Measurements from ENCODE around the gene DCXR. TPM values are rescaled to one million over a fixed set of nuclear protein-coding genes. Genes with fewer than 3 reads are reported as not detected.

DCXR gene
- total and polyA plus RNA-seq, 8 donors = 34.8 to 108 (median 60.0) TPM

GRCh38 chr17:82083533-82084359 is 46.2 kb upstream of the DCXR start:
- peak in 1 of 6 donors; percentile 69 for DNase-seq
- H3K36me3 ChIP-seq = peaks cover 0 to 49% (median 32%) of the 10 kb centered on the region in 3 donors
- WGBS, 2 donors = 93 to 94% methylated on average over 54 to 55 of the region's 55 CpGs
- no peaks in the 10 kb centered on the region for H3K9me3 ChIP-seq
- no peaks in the 10 kb centered on the region for H3K4me1 ChIP-seq
- H3K27ac ChIP-seq = no peak overlapping the region
- intact Hi-C loops (cut with DNase I) = no loop called here
- no peaks in the 10 kb centered on the region for H3K27me3 ChIP-seq
- no peak for TF ChIP-seq CTCF (IDR thresholded peaks at IDR 0.05)
- no peak for ATAC-seq
- no peak overlapping the region for H3K4me3 ChIP-seq
- no peak for FAIRE-seq

- 94 to 97% methylated on average over 24 of the region's 24 CpGs for WGBS, 2 donors
Measured at GRCh38 chr17:82083009-82083408, 45.5 kb upstream of the DCXR start.

GRCh38 chr17:82082456-82082855 is 45.0 kb upstream of the DCXR start:
- Histone ChIP-seq H3K9me3 (no peaks in the 10 kb centered on the region), H3K4me1 (no peaks in the 10 kb centered on the region), H3K4me3 (no peak overlapping the region), H3K36me3 (peaks cover 0 to 40% (median 21%) of the 10 kb centered on the region in 3 donors), H3K27me3 (no peaks in the 10 kb centered on the region), H3K27ac (no peak overlapping the region)
- intact Hi-C loops (cut with DNase I) = no loop called here
- no peak for TF ChIP-seq CTCF (IDR thresholded peaks at IDR 0.05)
- WGBS, 2 donors = 89 to 94% methylated on average over 17 to 19 of the region's 19 CpGs
- no peak for ATAC-seq
- peak in 1 of 6 donors; percentile 77 for DNase-seq
- FAIRE-seq = no peak

More at GRCh38 chr17:82083009-82083408, 45.5 kb upstream of the DCXR start:
- Histone ChIP-seq H3K36me3 (peaks cover 0 to 44% (median 26%) of the 10 kb centered on the region in 3 donors), H3K4me3 (no peak overlapping the region), H3K27ac (no peak overlapping the region), H3K27me3 (no peaks in the 10 kb centered on the region), H3K9me3 (no peaks in the 10 kb centered on the region), H3K4me1 (no peaks in the 10 kb centered on the region)
- no peak for TF ChIP-seq CTCF (IDR thresholded peaks at IDR 0.05)
- intact Hi-C loops (cut with DNase I) = no loop called here
- ATAC-seq (no peak), DNase-seq (peak in 1 of 6 donors; percentile 64), FAIRE-seq (no peak)

- DNase-seq (peak in 1 of 6 donors; percentile 71), FAIRE-seq (no peak), ATAC-seq (no peak)
- intact Hi-C loops (cut with DNase I) = no loop called here
- Histone ChIP-seq H3K4me1 (no peaks in the 10 kb centered on the region), H3K9me3 (no peaks in the 10 kb centered on the region), H3K36me3 (peaks cover 0 to 40% (median 18%) of the 10 kb centered on the region in 3 donors), H3K27ac (no peak overlapping the region), H3K4me3 (no peak overlapping the region), H3K27me3 (no peaks in the 10 kb centered on the region)
- WGBS, 2 donors = 91 to 92% methylated on average over 18 to 22 of the region's 22 CpGs
- no peak for TF ChIP-seq CTCF (IDR thresholded peaks at IDR 0.05)
Measured at GRCh38 chr17:82081966-82082365, 44.5 kb upstream of the DCXR start.

- intact Hi-C loops (cut with DNase I) = no loop called here
- no peak for TF ChIP-seq CTCF (IDR thresholded peaks at IDR 0.05)
- no peak overlapping the region for H3K4me3 ChIP-seq
- FAIRE-seq (no peak), DNase-seq (no peak), ATAC-seq (no peak)
- no peaks in the 10 kb centered on the region for H3K9me3 ChIP-seq
- 92 to 96% methylated on average over 18 to 20 of the region's 20 CpGs for WGBS, 2 donors
- peaks cover 0 to 40% (median 18%) of the 10 kb centered on the region in 3 donors for H3K36me3 ChIP-seq
- no peaks in the 10 kb centered on the region for H3K27me3 ChIP-seq
- no peaks in the 10 kb centered on the region for H3K4me1 ChIP-seq
- no peak overlapping the region for H3K27ac ChIP-seq
Measured at GRCh38 chr17:82081546-82081945, 44.0 kb upstream of the DCXR start.
